ENCODE measurements around the gene VPS9D1.

The VPS9D1 gene

DNA sequence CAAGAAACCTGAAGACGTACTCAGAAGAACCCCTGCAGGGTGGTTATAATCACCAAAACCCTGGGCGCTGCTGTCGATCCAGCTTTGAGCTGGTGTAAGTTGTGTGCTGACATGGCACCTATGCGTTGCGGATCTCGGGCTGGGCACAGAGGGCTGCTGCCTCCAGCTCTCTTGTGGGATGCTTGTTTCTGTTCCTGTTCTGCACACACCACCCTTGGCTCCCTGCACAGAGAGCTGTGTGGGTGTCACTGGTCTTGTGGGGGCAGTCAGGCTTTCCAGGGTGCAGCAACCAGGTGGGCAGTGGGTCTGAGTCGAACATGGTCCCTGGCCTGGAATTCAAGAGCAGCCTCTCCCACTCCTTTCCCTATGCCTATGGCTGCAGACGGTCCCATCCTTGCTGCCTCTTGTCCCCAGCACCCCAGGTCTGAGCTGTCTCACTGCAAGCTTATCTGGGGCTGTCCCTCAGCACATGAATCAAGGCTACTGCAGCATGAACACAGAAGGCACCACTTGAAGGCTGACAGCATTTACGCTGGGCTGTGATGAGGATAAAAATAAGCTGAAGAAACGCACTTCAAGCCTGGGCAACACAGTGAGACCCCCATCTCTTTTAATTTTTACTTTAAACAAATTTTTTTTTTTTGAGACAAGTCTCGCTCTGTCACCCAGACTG, 20.8 kb upstream of the VPS9D1 start:
- Histone ChIP-seq H3K4me1 (ENCODE audit: insufficient read depth, low read length) (no peaks in the 10 kb centered on the region), H3K4me3 (ENCODE audit: low read length) (no peak overlapping the region), H2AFZ (ENCODE audit: low read depth, low read length) (no peak overlapping the region), H3K9me3 (ENCODE audit: low read length) (no peaks in the 10 kb centered on the region), H3K36me3 (ENCODE audit: insufficient read depth, low read length) (peaks cover 87% of the 10 kb centered on the region), H3K27me3 (ENCODE audit: insufficient read depth, low read length) (no peaks in the 10 kb centered on the region)

GRCh38 chr16:89739383-89739782, 18.7 kb upstream of the VPS9D1 start:
- H3K36me3 ChIP-seq (ENCODE audit: insufficient read depth, low read length): peaks cover 85% of the 10 kb centered on the region

DNA sequence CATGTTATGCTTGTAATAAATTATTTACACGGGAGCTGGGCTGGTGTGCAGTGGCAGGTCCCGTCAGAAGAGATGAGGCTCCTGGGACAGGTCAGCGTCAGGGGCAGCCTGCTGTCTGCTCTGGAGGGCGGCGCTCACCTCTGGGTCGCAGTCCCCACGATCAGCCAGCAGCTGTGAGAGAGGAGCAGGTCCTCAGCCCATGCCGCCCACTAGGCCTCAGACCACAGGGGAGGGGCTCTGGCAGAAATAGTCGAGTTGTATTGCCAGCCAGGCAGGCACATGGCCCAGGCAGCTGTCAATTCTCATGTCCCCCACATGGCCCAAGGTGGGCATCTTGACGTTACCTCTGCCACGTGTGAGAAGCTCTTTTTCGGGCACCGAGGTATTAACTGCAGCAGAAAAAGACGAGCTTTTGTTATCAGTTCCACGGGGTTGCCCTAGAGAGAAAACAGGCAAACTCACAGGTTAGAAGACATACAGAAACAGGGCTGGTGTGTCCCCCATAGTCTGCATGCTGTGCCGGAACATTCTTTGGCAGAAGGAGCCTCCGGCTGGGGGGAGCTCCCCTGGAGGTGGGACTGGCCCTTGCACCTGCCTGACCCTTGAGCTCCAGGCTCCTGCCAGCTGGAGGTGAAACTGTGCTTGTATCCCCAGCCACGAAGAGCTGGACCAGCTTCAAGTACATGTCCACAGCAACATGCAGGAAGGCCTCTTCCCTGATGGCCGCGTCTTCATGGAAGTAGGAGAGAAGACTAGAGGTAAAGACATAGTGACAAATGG, 18.0 kb upstream of the VPS9D1 start:
- Histone ChIP-seq H3K9me3 (ENCODE audit: low read length) (no peaks in the 10 kb centered on the region), H3K27me3 (ENCODE audit: insufficient read depth, low read length) (no peaks in the 10 kb centered on the region), H3K36me3 (ENCODE audit: insufficient read depth, low read length) (peaks cover 83% of the 10 kb centered on the region), H2AFZ (ENCODE audit: low read depth, low read length) (no peak overlapping the region), H3K4me3 (ENCODE audit: low read length) (no peak overlapping the region), H3K4me1 (ENCODE audit: insufficient read depth, low read length) (no peaks in the 10 kb centered on the region)

More at GRCh38 chr16:89739383-89739782, 18.7 kb upstream of the VPS9D1 start:
- H3K9me3 ChIP-seq (ENCODE audit: low read length): no peaks in the 10 kb centered on the region
- no peaks in the 10 kb centered on the region for H3K4me1 ChIP-seq (ENCODE audit: insufficient read depth, low read length)
- H2AFZ ChIP-seq (ENCODE audit: low read depth, low read length): no peak overlapping the region
- no peaks in the 10 kb centered on the region for H3K27me3 ChIP-seq (ENCODE audit: insufficient read depth, low read length)
- H3K4me3 ChIP-seq (ENCODE audit: low read length): no peak overlapping the region

GRCh38 chr16:89738072-89738377, 17.3 kb upstream of the VPS9D1 start:
- no peaks in the 10 kb centered on the region for H3K4me1 ChIP-seq (ENCODE audit: insufficient read depth, low read length)
- peaks cover 85% of the 10 kb centered on the region for H3K36me3 ChIP-seq (ENCODE audit: insufficient read depth, low read length)
- no peaks in the 10 kb centered on the region for H3K27me3 ChIP-seq (ENCODE audit: insufficient read depth, low read length)
- H3K9me3 ChIP-seq (ENCODE audit: low read length): no peaks in the 10 kb centered on the region
- H3K4me3 ChIP-seq (ENCODE audit: low read length): no peak overlapping the region
- H2AFZ ChIP-seq (ENCODE audit: low read depth, low read length): no peak overlapping the region

DNA sequence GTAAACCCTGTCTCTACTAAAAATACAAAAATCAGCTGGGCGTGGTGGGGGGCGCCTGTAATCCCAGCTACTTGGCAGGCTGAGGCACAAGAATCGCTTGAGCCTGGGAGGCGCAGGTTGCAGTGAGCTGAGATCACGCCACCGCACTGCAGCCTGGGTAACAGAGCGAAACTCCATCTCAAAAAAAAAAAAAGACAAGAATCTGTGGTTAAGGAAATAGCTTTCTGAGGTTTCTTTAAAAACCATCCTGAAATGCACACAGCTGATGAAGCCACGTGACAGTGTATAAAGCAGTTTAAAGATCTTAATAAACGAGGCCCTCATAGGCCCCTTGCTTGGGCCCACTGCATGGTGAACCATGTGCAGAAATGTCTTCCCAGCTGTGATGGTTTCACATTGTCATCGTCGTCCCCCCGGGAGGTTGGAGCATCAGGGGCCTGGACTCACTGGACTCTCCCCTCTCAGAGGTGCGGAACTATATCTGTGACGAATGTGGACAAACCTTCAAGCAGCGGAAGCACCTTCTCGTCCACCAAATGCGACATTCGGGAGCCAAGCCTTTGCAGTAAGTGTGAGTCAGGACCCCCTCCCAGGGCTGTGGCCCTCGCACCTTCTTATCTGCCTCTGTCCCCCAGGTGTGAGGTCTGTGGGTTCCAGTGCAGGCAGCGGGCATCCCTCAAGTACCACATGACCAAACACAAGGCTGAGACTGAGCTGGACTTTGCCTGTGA, 16.8 kb upstream of the VPS9D1 start:
- Histone ChIP-seq H3K4me1 (ENCODE audit: insufficient read depth, low read length) (no peaks in the 10 kb centered on the region), H3K36me3 (ENCODE audit: insufficient read depth, low read length) (peaks cover 85% of the 10 kb centered on the region), H3K27me3 (ENCODE audit: insufficient read depth, low read length) (no peaks in the 10 kb centered on the region), H2AFZ (ENCODE audit: low read depth, low read length) (no peak overlapping the region), H3K4me3 (ENCODE audit: low read length) (no peak overlapping the region), H3K9me3 (ENCODE audit: low read length) (no peaks in the 10 kb centered on the region)

GRCh38 chr16:89736554-89736953, 15.9 kb upstream of the VPS9D1 start:
- Histone ChIP-seq H2AFZ (ENCODE audit: low read depth, low read length) (no peak overlapping the region), H3K27me3 (ENCODE audit: insufficient read depth, low read length) (no peaks in the 10 kb centered on the region), H3K4me1 (ENCODE audit: insufficient read depth, low read length) (no peaks in the 10 kb centered on the region), H3K4me3 (ENCODE audit: low read length) (no peak overlapping the region), H3K36me3 (ENCODE audit: insufficient read depth, low read length) (peaks cover 82% of the 10 kb centered on the region), H3K9me3 (ENCODE audit: low read length) (no peaks in the 10 kb centered on the region)

DNA sequence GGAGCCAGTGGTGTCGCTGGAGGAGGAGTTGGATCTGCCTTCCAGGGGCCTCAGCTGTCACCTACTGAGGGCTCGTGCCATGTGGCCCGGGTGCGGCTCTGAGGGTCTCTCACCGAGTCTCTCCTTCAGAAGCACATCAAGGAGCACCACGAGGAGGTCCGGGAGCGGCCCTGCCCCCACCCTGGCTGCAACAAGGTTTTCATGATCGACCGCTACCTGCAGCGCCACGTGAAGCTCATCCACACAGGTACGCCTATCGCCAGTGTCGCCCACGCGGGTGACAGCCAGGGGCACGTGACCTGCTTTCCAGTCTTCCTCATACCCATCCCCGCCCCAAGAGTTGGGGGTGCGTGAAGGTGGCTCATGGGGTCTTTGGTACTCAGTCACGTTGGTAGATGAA, 13.1 kb upstream of the VPS9D1 start:
- Histone ChIP-seq H3K4me1 (ENCODE audit: insufficient read depth, low read length) (peaks cover 16% of the 10 kb centered on the region), H3K4me3 (ENCODE audit: low read length) (no peak overlapping the region), H2AFZ (ENCODE audit: low read depth, low read length) (no peak overlapping the region), H3K36me3 (ENCODE audit: insufficient read depth, low read length) (peaks cover 78% of the 10 kb centered on the region), H3K9me3 (ENCODE audit: low read length) (no peaks in the 10 kb centered on the region), H3K27me3 (ENCODE audit: insufficient read depth, low read length) (no peaks in the 10 kb centered on the region)

DNA sequence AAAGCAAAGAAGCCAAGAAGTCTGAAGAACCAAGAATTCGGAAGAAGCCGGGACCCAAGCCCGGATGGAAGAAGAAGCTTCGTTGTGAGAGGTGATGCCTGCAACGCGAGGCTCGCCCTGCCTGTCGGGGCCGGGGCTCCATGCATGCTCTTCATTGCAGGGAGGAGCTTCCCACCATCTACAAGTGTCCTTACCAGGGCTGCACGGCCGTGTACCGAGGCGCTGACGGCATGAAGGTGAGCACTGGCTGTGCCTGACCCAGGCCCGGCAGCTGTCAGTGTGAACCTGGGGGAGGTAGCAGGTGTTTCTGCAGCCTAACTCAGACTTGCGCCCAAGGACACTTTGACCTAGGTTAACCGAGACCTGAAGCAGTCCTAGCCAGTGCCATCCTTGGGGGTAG, 12.6 kb upstream of the VPS9D1 start:
- Histone ChIP-seq H3K9me3 (ENCODE audit: low read length) (no peaks in the 10 kb centered on the region), H2AFZ (ENCODE audit: low read depth, low read length) (no peak overlapping the region), H3K27me3 (ENCODE audit: insufficient read depth, low read length) (no peaks in the 10 kb centered on the region), H3K4me3 (ENCODE audit: low read length) (no peak overlapping the region), H3K4me1 (ENCODE audit: insufficient read depth, low read length) (peaks cover 16% of the 10 kb centered on the region), H3K36me3 (ENCODE audit: insufficient read depth, low read length) (peaks cover 76% of the 10 kb centered on the region)

DNA sequence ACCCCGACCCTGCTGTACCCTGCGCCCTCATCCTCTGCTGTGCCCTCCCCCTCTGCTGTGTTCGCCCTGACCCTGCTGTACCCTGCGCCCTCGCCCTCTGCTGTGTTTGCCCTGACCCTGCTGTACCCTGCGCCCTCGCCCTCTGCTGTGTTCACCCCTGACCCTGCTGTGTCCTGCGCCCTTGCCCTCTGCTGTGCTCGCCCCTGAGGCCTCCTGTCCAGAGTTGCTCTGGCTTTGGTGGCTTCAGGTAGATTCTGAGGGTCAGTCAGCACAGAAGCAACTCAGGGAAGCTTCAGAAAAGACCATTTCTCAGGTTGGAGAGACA, 12.2 kb upstream of the VPS9D1 start:
- H3K36me3 ChIP-seq (ENCODE audit: insufficient read depth, low read length): peaks cover 72% of the 10 kb centered on the region
- no peaks in the 10 kb centered on the region for H3K9me3 ChIP-seq (ENCODE audit: low read length)
- H3K4me1 ChIP-seq (ENCODE audit: insufficient read depth, low read length): peaks cover 18% of the 10 kb centered on the region
- H3K4me3 ChIP-seq (ENCODE audit: low read length): no peak overlapping the region
- H2AFZ ChIP-seq (ENCODE audit: low read depth, low read length): no peak overlapping the region
- H3K27me3 ChIP-seq (ENCODE audit: insufficient read depth, low read length): no peaks in the 10 kb centered on the region

DNA sequence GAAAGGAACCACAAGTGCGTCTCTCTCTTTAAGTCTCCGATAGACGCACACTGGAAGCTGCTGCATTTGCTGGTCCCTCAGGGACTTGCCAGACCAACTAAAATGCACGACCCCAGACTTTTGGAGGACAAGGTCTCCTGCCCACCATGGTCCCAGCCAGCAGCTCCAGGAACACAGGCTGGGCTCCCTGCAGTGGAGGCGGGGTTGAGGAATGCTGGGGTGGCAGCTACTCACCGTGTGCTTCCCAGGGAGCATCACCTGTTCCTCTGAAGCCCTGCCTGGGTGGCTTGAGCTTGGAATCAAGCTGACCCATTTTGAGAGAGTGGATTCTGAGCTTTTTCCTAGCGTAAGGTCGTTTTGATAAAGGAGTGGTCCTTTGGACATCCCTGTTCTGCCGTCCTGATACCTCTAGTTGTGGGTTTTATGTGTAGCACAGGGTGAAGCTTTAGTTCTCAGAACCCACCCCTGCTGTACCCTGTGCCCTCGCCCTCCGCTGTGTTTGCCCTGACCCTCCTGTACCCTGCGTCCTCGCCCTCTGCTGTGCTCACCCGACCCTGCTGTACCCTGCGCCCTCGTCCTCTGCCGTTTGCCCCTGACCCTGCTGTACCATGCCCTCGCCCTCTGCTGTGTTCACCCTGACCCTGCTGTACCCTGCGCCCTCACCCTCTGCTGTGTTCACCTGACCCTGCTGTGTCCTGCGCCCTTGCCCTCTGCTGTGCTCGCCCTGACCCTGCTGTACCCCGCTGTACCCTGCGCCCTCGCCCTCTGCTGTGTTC, 11.6 kb upstream of the VPS9D1 start:
- peaks cover 69% of the 10 kb centered on the region for H3K36me3 ChIP-seq (ENCODE audit: insufficient read depth, low read length)
- H3K4me3 ChIP-seq (ENCODE audit: low read length): no peak overlapping the region
- H2AFZ ChIP-seq (ENCODE audit: low read depth, low read length): no peak overlapping the region
- peaks cover 22% of the 10 kb centered on the region for H3K4me1 ChIP-seq (ENCODE audit: insufficient read depth, low read length)
- H3K9me3 ChIP-seq (ENCODE audit: low read length): no peaks in the 10 kb centered on the region
- H3K27me3 ChIP-seq (ENCODE audit: insufficient read depth, low read length): no peaks in the 10 kb centered on the region

DNA sequence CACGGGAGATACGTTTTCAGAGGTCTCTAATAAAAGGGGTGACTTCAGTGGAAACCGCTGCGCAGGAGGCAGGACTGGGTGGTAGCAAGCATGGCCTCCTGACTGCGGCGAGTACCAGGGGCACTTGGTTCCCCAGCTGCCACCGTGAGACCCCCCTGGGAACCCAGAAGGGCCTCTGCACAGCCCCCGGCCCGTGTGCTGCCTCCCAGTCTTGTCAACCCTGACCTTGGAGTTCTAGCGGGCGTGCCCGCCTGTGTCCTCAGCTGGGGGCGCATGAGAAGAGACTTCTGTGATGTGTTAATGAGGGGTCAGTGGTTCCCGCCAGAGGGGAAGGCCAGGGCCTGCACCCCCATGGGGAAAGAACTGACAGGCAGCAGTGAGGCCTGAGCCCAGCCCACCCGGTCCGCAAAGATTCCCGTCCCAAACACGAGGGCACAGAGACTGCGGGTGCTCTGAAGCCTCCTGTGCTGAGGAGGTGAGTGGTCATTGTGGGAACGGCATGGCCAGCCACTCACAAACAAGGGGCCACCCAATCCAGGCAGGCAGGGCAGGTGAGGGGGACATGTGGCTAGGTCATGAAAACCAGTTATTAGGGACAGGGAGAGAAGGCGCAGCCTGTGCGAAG, 10.0 kb upstream of the VPS9D1 start:
- H3K4me1 ChIP-seq (ENCODE audit: insufficient read depth, low read length): peaks cover 28% of the 10 kb centered on the region
- H2AFZ ChIP-seq (ENCODE audit: low read depth, low read length): no peak overlapping the region
- no peaks in the 10 kb centered on the region for H3K9me3 ChIP-seq (ENCODE audit: low read length)
- H3K27me3 ChIP-seq (ENCODE audit: insufficient read depth, low read length): no peaks in the 10 kb centered on the region
- H3K36me3 ChIP-seq (ENCODE audit: insufficient read depth, low read length): peaks cover 66% of the 10 kb centered on the region
- no peak overlapping the region for H3K4me3 ChIP-seq (ENCODE audit: low read length)

DNA sequence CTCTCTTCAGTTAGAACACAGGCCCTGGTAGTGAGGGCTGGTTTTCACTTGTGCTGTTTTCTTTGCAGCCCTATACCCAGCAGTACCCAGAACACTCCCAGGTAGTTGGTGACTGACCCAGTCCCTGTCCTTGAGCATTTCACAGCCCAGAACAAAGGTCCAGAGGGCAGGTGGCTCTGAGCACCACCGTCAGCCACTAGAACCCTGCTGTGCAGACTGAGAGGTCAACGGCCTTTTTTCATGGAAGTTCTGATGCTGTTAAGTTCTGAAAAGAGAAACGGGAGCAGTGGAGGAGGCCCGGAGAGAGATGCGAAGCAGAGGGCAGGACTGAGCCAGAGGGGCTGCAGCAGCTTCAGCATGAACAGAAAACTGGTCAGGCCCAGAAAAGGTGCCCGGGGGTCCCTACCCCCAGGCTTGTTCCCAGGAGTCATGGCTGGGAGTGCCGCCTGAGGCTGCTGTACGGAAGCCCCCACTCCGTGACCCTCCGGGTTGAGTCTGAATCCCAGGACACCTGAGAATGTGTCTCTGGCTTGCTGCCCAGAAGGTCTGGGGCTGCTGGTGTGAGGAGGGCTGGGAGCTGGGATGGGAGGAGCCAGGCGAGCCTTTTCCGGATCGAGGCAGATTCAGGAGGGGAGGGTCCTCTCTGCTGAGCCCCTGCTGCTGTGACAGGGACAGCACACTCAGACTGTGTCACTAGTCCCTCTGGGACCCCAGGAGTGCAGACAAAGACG, 9.3 kb upstream of the VPS9D1 start:
- no peak overlapping the region for H2AFZ ChIP-seq (ENCODE audit: low read depth, low read length)
- H3K9me3 ChIP-seq (ENCODE audit: low read length): no peaks in the 10 kb centered on the region
- peaks cover 60% of the 10 kb centered on the region for H3K36me3 ChIP-seq (ENCODE audit: insufficient read depth, low read length)
- H3K4me3 ChIP-seq (ENCODE audit: low read length): no peak overlapping the region
- H3K4me1 ChIP-seq (ENCODE audit: insufficient read depth, low read length): peaks cover 28% of the 10 kb centered on the region
- H3K27me3 ChIP-seq (ENCODE audit: insufficient read depth, low read length): no peaks in the 10 kb centered on the region

Data from neuron (in vitro differentiated cells).